ENCODE results near the gene MYO1F. TPM values are rescaled to one million over a fixed set of nuclear protein-coding genes. Genes with fewer than 3 reads are reported as not detected.
"Not testable (repeated sequence)": the region's sequence is repeated elsewhere in the genome, so short reads cannot be mapped to it uniquely, and the experiment has no call there.

The MYO1F gene
- total RNA-seq, 2 experiments from 2014 or later = 21.0 to 21.4 TPM

DNA sequence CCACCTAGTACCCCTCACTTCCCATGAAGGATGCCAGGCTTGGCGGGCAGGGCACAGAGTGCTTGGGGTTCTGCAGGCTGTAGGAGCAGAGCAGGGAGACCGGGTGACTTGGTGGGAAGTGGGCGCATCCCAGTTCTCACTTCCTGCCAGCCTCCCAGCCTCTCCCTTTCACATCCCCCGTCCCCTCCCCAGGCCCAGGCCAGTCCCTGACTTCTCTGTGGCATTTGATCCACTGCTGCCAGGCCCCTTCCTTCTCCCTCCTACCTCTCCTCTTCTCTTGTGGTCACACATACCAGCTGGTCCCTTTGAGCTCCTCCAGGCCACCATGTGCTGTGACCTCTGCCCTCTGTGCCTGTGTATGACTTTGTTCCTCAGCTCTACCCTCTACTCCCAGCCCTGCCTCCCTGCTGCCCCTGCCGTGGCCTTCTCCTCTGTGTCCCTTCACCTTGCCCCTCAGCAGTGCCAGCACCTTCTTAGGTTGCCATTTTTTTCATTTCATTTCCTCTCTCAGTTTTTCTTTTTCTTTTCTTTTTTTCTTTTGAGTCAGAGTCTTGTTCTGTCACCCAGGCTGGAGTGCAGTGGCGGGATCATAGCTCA, 19.5 kb downstream of the MYO1F start:
- no peak overlapping the region for H3K4me3 Mint-ChIP-seq

GRCh38 chr19:8553729-8554128, 23.5 kb downstream of the MYO1F start:
- H3K27ac Mint-ChIP-seq; DNase-seq; H3K4me3 Mint-ChIP-seq; CTCF ChIA-PET; ATAC-seq; H3K27me3 Mint-ChIP-seq; intact Hi-C loops (cut with micrococcal nuclease); H3K36me3 Mint-ChIP-seq (ENCODE audit: low read depth); H3K9me3 Mint-ChIP-seq; POLR2A ChIA-PET: not testable (repeated sequence)
- peaks cover 15% of the 10 kb centered on the region for H3K4me1 Mint-ChIP-seq (ENCODE audit: low read depth)

More for the DNA sequence above, 19.5 kb downstream of the MYO1F start:
- ChIA-PET CTCF (interaction anchor here (1.1 to 3.2 kb wide), 3 partner anchors 13 to 23 kb away, joined by 3 to 11 read pairs (median 11); no protein-coding TSS in a partner anchor), POLR2A (interaction anchor here (0.9 to 1.5 kb wide), 4 partner anchors 11 to 27 kb away, joined by 3 to 6 read pairs (median 3); no protein-coding TSS in a partner anchor)
- DNase-seq (no peak), ATAC-seq (no peak)
- no peaks in the 10 kb centered on the region for H3K36me3 Mint-ChIP-seq (ENCODE audit: low read depth)
- H3K9me3 Mint-ChIP-seq = no peaks in the 10 kb centered on the region
- H3K4me1 Mint-ChIP-seq (ENCODE audit: low read depth) = peaks cover 17% of the 10 kb centered on the region
- no peak for TF ChIP-seq CTCF (IDR thresholded peaks at IDR 0.05)
- intact Hi-C loops (cut with micrococcal nuclease) = no loop called here
- H3K27ac Mint-ChIP-seq = peak overlapping the region; percentile 82
- no peaks in the 10 kb centered on the region for H3K27me3 Mint-ChIP-seq

DNA sequence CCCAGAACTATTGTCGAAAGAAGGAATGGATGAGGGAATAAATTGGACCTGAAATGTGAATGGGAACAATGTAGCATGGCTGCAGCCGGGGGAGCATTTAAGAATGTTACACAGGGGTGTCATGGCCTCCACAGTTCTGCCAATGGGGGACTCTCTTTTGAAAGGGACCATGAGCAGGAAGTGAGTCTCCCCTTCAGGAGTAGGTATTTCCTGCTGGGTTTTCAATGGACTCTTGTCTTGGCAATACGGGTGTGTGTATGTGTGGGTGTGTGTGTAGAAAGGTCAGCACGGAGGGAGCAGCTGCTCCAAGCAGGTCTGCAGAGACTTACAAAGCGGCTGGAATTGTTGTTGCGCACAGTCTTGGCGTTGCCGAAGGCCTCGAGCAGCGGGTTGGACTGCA, 24.4 kb downstream of the MYO1F start:
- intact Hi-C loops (cut with micrococcal nuclease) = no loop called here
- Mint-ChIP-seq H3K27ac (no peak overlapping the region), H3K36me3 (ENCODE audit: low read depth) (no peaks in the 10 kb centered on the region), H3K9me3 (no peaks in the 10 kb centered on the region), H3K27me3 (no peaks in the 10 kb centered on the region), H3K4me3 (no peak overlapping the region), H3K4me1 (ENCODE audit: low read depth) (peaks cover 8% of the 10 kb centered on the region)
- ChIA-PET CTCF (no interaction called here), POLR2A (no interaction called here)
- DNase-seq = peak; percentile 26
- TF ChIP-seq CTCF (IDR thresholded peaks at IDR 0.05) = no peak
- ATAC-seq = peak; percentile 66

DNA sequence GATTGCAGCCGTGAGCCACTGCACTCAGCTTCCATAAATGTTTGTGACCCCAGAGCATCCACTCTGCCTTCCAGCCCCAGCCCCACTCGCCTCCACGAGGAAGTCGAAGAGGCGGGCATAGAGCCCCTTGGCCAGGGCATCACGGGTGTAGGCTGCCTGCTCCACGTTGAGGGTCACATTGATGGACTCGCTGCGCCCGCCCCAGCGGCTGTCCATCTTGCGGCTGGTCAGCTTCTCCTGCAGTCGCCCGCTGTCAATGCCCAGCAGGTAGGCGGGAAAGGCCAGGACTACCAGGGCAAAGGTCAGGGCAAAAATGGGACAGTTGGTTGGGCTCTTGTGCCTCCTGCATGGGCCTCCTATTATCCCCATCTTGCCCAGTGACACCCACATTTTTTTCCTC, 27.2 kb downstream of the MYO1F start:
- Mint-ChIP-seq H3K4me3 (no peak overlapping the region), H3K9me3 (no peaks in the 10 kb centered on the region), H3K27ac (no peak overlapping the region), H3K27me3 (no peaks in the 10 kb centered on the region), H3K36me3 (ENCODE audit: low read depth) (no peaks in the 10 kb centered on the region), H3K4me1 (ENCODE audit: low read depth) (peaks cover 3% of the 10 kb centered on the region)
- no peak for DNase-seq
- ChIA-PET CTCF (no interaction called here), POLR2A (no interaction called here)
- intact Hi-C loops (cut with micrococcal nuclease) = no loop called here
- no peak for ATAC-seq
- no peak for TF ChIP-seq CTCF (IDR thresholded peaks at IDR 0.05)

GRCh38 chr19:8545743-8546142, 31.5 kb downstream of the MYO1F start:
- Mint-ChIP-seq H3K4me1 (ENCODE audit: low read depth) (no peaks in the 10 kb centered on the region), H3K36me3 (ENCODE audit: low read depth) (no peaks in the 10 kb centered on the region), H3K27ac (no peak overlapping the region), H3K4me3 (no peak overlapping the region), H3K9me3 (no peaks in the 10 kb centered on the region), H3K27me3 (no peaks in the 10 kb centered on the region)
- no peak for TF ChIP-seq CTCF (IDR thresholded peaks at IDR 0.05)
- ATAC-seq (no peak), DNase-seq (no peak)
- POLR2A ChIA-PET = interaction anchor here (0.8 kb wide), 1 partner anchor 399 kb away, joined by 3 read pairs; no protein-coding TSS in a partner anchor
- CTCF ChIA-PET = interaction anchor here (0.6 to 1.4 kb wide), 3 partner anchors 32 to 192 kb away, joined by 3 to 4 read pairs (median 3); no protein-coding TSS in a partner anchor
- intact Hi-C loops (cut with micrococcal nuclease) = no loop called here

All from activated CD8-positive, alpha-beta T cell treated with anti-CD3 and anti-CD28 coated beads for 36 hours (primary cell).